ENCODE results near the gene KCNK7. TPM values are rescaled to one million over a fixed set of nuclear protein-coding genes. Genes with fewer than 3 reads are reported as not detected.

The KCNK7 gene
- total RNA-seq, 2 experiments from 2014 or later, result 4.9 to 5.0 TPM

GRCh38 chr11:65554057-65554818, 41.4 kb downstream of the KCNK7 start:
- Mint-ChIP-seq H3K4me3 (peak overlapping the region; percentile 94), H3K27ac (peak overlapping the region; percentile 87), H3K27me3 (no peaks in the 10 kb centered on the region), H3K36me3 (ENCODE audit: low read depth) (peaks cover 41% of the 10 kb centered on the region), H3K9me3 (no peaks in the 10 kb centered on the region), H3K4me1 (ENCODE audit: low read depth) (peaks cover 70% of the 10 kb centered on the region)
- POLR2A ChIA-PET, result interaction anchor here (0.9 to 4.3 kb wide), 11 partner anchors 12 to 132 kb away, joined by 3 to 31 read pairs (median 9); partner anchors contain the start of genes EHBP1L1, FAM89B, NEAT1 and PCNX3
- Histone ChIP-seq H3K36me3 (ENCODE audit: insufficient read depth, low read length) (peaks cover 16% of the 10 kb centered on the region), H3K27me3 (ENCODE audit: control insufficient read depth in 1 of 2, insufficient read depth in 2 of 2, low read length in 2 of 2) (no peaks in the 10 kb centered on the region), H3K4me1 (ENCODE audit: insufficient read depth, low read length) (peaks cover 79% of the 10 kb centered on the region), H3K9me3 (ENCODE audit: control insufficient read depth in 1 of 2, insufficient read depth in 1 of 2, low read length in 2 of 2) (no peaks in the 10 kb centered on the region), H3K27ac (ENCODE audit: low read depth in 1 of 2, low read length in 2 of 2) (peak overlapping the region; percentile 41 to 72), H3K4me3 (ENCODE audit: low read length) (peak overlapping the region; percentile 10)
- CTCF ChIA-PET, result interaction anchor here (4.0 kb wide), 1 partner anchor 14 kb away, joined by 21 read pairs; no protein-coding TSS in a partner anchor
- no peak for ATAC-seq (ENCODE audit: poor library complexity)
- peak in 2 of 14 experiments; percentile 35 to 60 for DNase-seq
- TF ChIP-seq, protein P1, sequence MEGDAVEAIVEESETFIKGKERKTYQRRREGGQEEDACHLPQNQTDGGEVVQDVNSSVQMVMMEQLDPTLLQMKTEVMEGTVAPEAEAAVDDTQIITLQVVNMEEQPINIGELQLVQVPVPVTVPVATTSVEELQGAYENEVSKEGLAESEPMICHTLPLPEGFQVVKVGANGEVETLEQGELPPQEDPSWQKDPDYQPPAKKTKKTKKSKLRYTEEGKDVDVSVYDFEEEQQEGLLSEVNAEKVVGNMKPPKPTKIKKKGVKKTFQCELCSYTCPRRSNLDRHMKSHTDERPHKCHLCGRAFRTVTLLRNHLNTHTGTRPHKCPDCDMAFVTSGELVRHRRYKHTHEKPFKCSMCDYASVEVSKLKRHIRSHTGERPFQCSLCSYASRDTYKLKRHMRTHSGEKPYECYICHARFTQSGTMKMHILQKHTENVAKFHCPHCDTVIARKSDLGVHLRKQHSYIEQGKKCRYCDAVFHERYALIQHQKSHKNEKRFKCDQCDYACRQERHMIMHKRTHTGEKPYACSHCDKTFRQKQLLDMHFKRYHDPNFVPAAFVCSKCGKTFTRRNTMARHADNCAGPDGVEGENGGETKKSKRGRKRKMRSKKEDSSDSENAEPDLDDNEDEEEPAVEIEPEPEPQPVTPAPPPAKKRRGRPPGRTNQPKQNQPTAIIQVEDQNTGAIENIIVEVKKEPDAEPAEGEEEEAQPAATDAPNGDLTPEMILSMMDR (IDR thresholded peaks at IDR 0.05), result no peak
- intact Hi-C loops (cut with DNase I, micrococcal nuclease), result no loop called here

GRCh38 chr11:65553301-65554001, 42.1 kb downstream of the KCNK7 start:
- ChIA-PET CTCF (interaction anchor here (1.3 to 2.4 kb wide), 2 partner anchors 13 to 19 kb away, joined by 5 to 13 read pairs; partner anchors contain the start of gene FAM89B), POLR2A (interaction anchor here (0.7 to 4.3 kb wide), 11 partner anchors 12 to 774 kb away, joined by 3 to 41 read pairs (median 4); partner anchors contain the start of genes EHBP1L1, FAM89B, NEAT1 and PCNX3)
- peaks cover 24% of the 10 kb centered on the region for H3K36me3 ChIP-seq (ENCODE audit: insufficient read depth, low read length)
- H3K27me3 Mint-ChIP-seq, result no peaks in the 10 kb centered on the region
- H3K4me3 Mint-ChIP-seq, result peak overlapping the region; percentile 74
- H3K9me3 Mint-ChIP-seq, result no peaks in the 10 kb centered on the region
- H3K4me3 ChIP-seq (ENCODE audit: low read length), result peak overlapping the region; percentile 30
- H3K4me1 ChIP-seq (ENCODE audit: insufficient read depth, low read length), result peaks cover 79% of the 10 kb centered on the region
- no peaks in the 10 kb centered on the region for H3K9me3 ChIP-seq (ENCODE audit: control insufficient read depth in 1 of 2, insufficient read depth in 1 of 2, low read length in 2 of 2)
- intact Hi-C loops (cut with DNase I, micrococcal nuclease), result loop anchor here in 1 of 2 experiments (2.0 kb wide), 1 partner anchor 15 kb away; no protein-coding TSS in a partner anchor
- ATAC-seq (ENCODE audit: poor library complexity), result peak; percentile 84
- peak overlapping the region; percentile 82 for H3K27ac Mint-ChIP-seq
- H3K27me3 ChIP-seq (ENCODE audit: control insufficient read depth in 1 of 2, insufficient read depth in 2 of 2, low read length in 2 of 2), result no peaks in the 10 kb centered on the region
- TF ChIP-seq, protein P1 (IDR thresholded peaks at IDR 0.05), result no peak
- DNase-seq, result peak; percentile 67 to 91 (median 81)
- peaks cover 48% of the 10 kb centered on the region for H3K36me3 Mint-ChIP-seq (ENCODE audit: low read depth)
- peaks cover 74% of the 10 kb centered on the region for H3K4me1 Mint-ChIP-seq (ENCODE audit: low read depth)
- H3K27ac ChIP-seq (ENCODE audit: low read depth in 1 of 2, low read length in 2 of 2), result peak overlapping the region in 1 of 2 donors; percentile 72

DNA sequence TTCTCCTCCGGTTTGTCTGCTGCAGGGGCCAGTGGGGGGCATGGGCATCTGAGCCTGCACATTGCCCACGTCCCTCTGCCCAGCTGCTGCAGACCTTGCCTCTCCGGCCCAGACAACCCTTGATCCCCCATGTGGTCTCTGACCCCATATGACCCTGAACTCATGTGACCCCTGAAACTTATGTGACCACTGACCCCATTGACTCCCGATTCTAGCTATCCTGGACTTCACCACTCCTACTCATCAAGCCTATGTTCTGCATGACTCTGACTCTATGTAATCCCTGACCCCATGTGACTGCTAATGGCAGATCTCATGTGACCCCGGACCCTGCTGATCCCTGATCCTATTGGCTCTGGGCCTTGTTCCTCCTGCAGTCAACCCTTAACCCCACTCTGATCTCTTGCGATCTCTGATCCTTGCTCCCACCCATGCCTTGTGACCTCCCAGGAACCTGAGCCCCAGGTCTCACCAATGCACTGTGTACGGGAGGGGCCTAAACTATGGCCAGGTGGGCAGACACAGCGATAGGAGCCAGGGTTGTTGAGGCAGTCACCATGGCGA, 43.1 kb downstream of the KCNK7 start:
- CTCF ChIA-PET, result interaction anchor here (0.5 to 2.4 kb wide), 10 partner anchors 10 to 128 kb away, joined by 3 to 35 read pairs (median 7); partner anchors contain the start of genes FAM89B and SCYL1
- peaks cover 57% of the 10 kb centered on the region for H3K36me3 Mint-ChIP-seq (ENCODE audit: low read depth)

More for the DNA sequence above, 43.1 kb downstream of the KCNK7 start:
- TF ChIP-seq, protein P1 (IDR thresholded peaks at IDR 0.05), result no peak
- Histone ChIP-seq H3K36me3 (ENCODE audit: insufficient read depth, low read length) (peaks cover 25% of the 10 kb centered on the region), H3K9me3 (ENCODE audit: control insufficient read depth in 1 of 2, insufficient read depth in 1 of 2, low read length in 2 of 2) (no peaks in the 10 kb centered on the region), H3K27ac (ENCODE audit: low read depth in 1 of 2, low read length in 2 of 2) (peak overlapping the region in 1 of 2 donors; percentile 72), H3K27me3 (ENCODE audit: control insufficient read depth in 1 of 2, insufficient read depth in 2 of 2, low read length in 2 of 2) (no peaks in the 10 kb centered on the region), H3K4me1 (ENCODE audit: insufficient read depth, low read length) (peaks cover 88% of the 10 kb centered on the region), H3K4me3 (ENCODE audit: low read length) (no peak overlapping the region)
- POLR2A ChIA-PET, result interaction anchor here (0.7 to 4.3 kb wide), 14 partner anchors 11 to 198 kb away, joined by 3 to 41 read pairs (median 4); partner anchors contain the start of genes EHBP1L1, FAM89B, MALAT1 and NEAT1
- Mint-ChIP-seq H3K4me1 (ENCODE audit: low read depth) (peaks cover 84% of the 10 kb centered on the region), H3K9me3 (no peaks in the 10 kb centered on the region), H3K27ac (peak overlapping the region; percentile 82), H3K27me3 (no peaks in the 10 kb centered on the region), H3K4me3 (peak overlapping the region; percentile 71)
- intact Hi-C loops (cut with DNase I, micrococcal nuclease), result loop anchor here (1.0 to 2.0 kb wide), 3 partner anchors 11 to 16 kb away; no protein-coding TSS in a partner anchor
- no peak for ATAC-seq (ENCODE audit: poor library complexity)
- no peak for DNase-seq
